ENCODE data around the gene BCAR1. TPM values are rescaled to one million over a fixed set of nuclear protein-coding genes. Genes with fewer than 3 reads are reported as not detected.

BCAR1 gene
- total RNA-seq, 3 donors from 2014 or later (not counting 1 experiment from before 2014, with no cell fraction given) = not detected

GRCh38 chr16:75208861-75209505 lies 42.4 kb downstream of the BCAR1 start:
- DNase-seq (no peak), ATAC-seq (peak in 1 of 3 donors; percentile 4)
- TF ChIP-seq CTCF (IDR thresholded peaks at IDR 0.05) = no peak
- H3K4me3 ChIP-seq (ENCODE audit: low read length) = no peak overlapping the region
- H3K36me3 ChIP-seq (ENCODE audit: control insufficient read depth, insufficient read depth, low read length) = no peaks in the 10 kb centered on the region
- Mint-ChIP-seq H3K27me3 (ENCODE audit: low read depth in 2 of 2) (peaks cover 2 to 6% of the 10 kb centered on the region in 2 donors), H3K4me3 (no peak overlapping the region), H3K4me1 (no peaks in the 10 kb centered on the region), H3K36me3 (no peaks in the 10 kb centered on the region), H3K27ac (no peak overlapping the region), H3K9me3 (no peaks in the 10 kb centered on the region)
- WGBS (ENCODE audit: insufficient coverage) = 85% methylated on average over 27 of the region's 27 CpGs
- no peaks in the 10 kb centered on the region for H3K4me1 ChIP-seq (ENCODE audit: control insufficient read depth, insufficient read depth, low read length)
- no peaks in the 10 kb centered on the region for H3K9me3 ChIP-seq (ENCODE audit: control insufficient read depth, insufficient read depth, low read length)
- intact Hi-C loops (cut with micrococcal nuclease) = no loop called here
- no peak overlapping the region for H3K27ac ChIP-seq (ENCODE audit: low read length)
- H3K27me3 ChIP-seq (ENCODE audit: control insufficient read depth, insufficient read depth, low read length) = no peaks in the 10 kb centered on the region

GRCh38 chr16:75208242-75208825 lies 43.1 kb downstream of the BCAR1 start:
- DNase-seq = no peak
- peaks cover 2 to 6% of the 10 kb centered on the region in 2 donors for H3K27me3 Mint-ChIP-seq (ENCODE audit: low read depth in 2 of 2)
- H3K36me3 ChIP-seq (ENCODE audit: control insufficient read depth, insufficient read depth, low read length) = no peaks in the 10 kb centered on the region
- no peak overlapping the region for H3K27ac ChIP-seq (ENCODE audit: low read length)
- no peak overlapping the region for H3K4me3 Mint-ChIP-seq
- intact Hi-C loops (cut with micrococcal nuclease) = no loop called here
- H3K9me3 ChIP-seq (ENCODE audit: control insufficient read depth, insufficient read depth, low read length) = no peaks in the 10 kb centered on the region
- H3K27me3 ChIP-seq (ENCODE audit: control insufficient read depth, insufficient read depth, low read length) = no peaks in the 10 kb centered on the region
- ATAC-seq = no peak
- H3K9me3 Mint-ChIP-seq = no peaks in the 10 kb centered on the region
- no peak overlapping the region for H3K4me3 ChIP-seq (ENCODE audit: low read length)
- no peaks in the 10 kb centered on the region for H3K36me3 Mint-ChIP-seq
- H3K27ac Mint-ChIP-seq = no peak overlapping the region
- no peak for TF ChIP-seq CTCF (IDR thresholded peaks at IDR 0.05)
- 77% methylated on average over 11 of the region's 13 CpGs for WGBS (ENCODE audit: insufficient coverage)
- H3K4me1 Mint-ChIP-seq = no peaks in the 10 kb centered on the region
- no peaks in the 10 kb centered on the region for H3K4me1 ChIP-seq (ENCODE audit: control insufficient read depth, insufficient read depth, low read length)

- Histone ChIP-seq H3K4me3 (ENCODE audit: low read length) (no peak overlapping the region), H3K9me3 (ENCODE audit: control insufficient read depth, insufficient read depth, low read length) (no peaks in the 10 kb centered on the region), H3K27me3 (ENCODE audit: control insufficient read depth, insufficient read depth, low read length) (no peaks in the 10 kb centered on the region), H3K36me3 (ENCODE audit: control insufficient read depth, insufficient read depth, low read length) (no peaks in the 10 kb centered on the region), H3K27ac (ENCODE audit: low read length) (no peak overlapping the region), H3K4me1 (ENCODE audit: control insufficient read depth, insufficient read depth, low read length) (no peaks in the 10 kb centered on the region)
- Mint-ChIP-seq H3K27ac (no peak overlapping the region), H3K36me3 (no peaks in the 10 kb centered on the region), H3K27me3 (ENCODE audit: low read depth in 2 of 2) (peaks cover 2 to 6% of the 10 kb centered on the region in 2 donors), H3K4me3 (no peak overlapping the region), H3K9me3 (no peaks in the 10 kb centered on the region), H3K4me1 (no peaks in the 10 kb centered on the region)
- intact Hi-C loops (cut with micrococcal nuclease) = loop anchor here (2.0 kb wide), 1 partner anchor 17 kb away; no protein-coding TSS in a partner anchor
- no peak for TF ChIP-seq CTCF (IDR thresholded peaks at IDR 0.05)
- DNase-seq (no peak), ATAC-seq (no peak)
- WGBS (ENCODE audit: insufficient coverage) = 76% methylated on average over 11 of the region's 11 CpGs
These were observed 43.6 kb downstream of the BCAR1 start for GRCh38 chr16:75207831-75208230.

All from natural killer cell (primary cell).